ENCODE measurements around the gene UBE2V1. TPM values are rescaled to one million over a fixed set of nuclear protein-coding genes. Genes with fewer than 3 reads are reported as not detected.

The UBE2V1 gene
- total and polyA plus RNA-seq, 10 of the 15 experiments (the other 5 are each of a cell fraction or from before 2014, with no cell fraction given): 51.8 to 219 (median 141) TPM

- TF ChIP-seq KLF5 (IDR thresholded peaks at IDR 0.05; ENCODE audit: partially characterized antibody) (no peak), SIN3A (IDR thresholded peaks at IDR 0.05; ENCODE audit: low read depth, low read length) (no peak; the same call in 1 of the 2 replicates), CHD1 (IDR thresholded peaks at IDR 0.05; ENCODE audit: low read depth, low read length) (no peak), ZNF24 (IDR thresholded peaks at IDR 0.05) (peak; percentile 53; the same call in 1 of the 2 replicates), SMAD1 (IDR thresholded peaks at IDR 0.05; ENCODE audit: low read depth, partially characterized antibody) (no peak), ATF7 (IDR thresholded peaks at IDR 0.05; ENCODE audit: low read depth) (peak; percentile 45; the same call in 1 of the 2 replicates), WRNIP1 (IDR thresholded peaks at IDR 0.05; ENCODE audit: borderline replicate concordance, low read depth, low read length) (no peak)
- TF ChIP-seq, protein P1, sequence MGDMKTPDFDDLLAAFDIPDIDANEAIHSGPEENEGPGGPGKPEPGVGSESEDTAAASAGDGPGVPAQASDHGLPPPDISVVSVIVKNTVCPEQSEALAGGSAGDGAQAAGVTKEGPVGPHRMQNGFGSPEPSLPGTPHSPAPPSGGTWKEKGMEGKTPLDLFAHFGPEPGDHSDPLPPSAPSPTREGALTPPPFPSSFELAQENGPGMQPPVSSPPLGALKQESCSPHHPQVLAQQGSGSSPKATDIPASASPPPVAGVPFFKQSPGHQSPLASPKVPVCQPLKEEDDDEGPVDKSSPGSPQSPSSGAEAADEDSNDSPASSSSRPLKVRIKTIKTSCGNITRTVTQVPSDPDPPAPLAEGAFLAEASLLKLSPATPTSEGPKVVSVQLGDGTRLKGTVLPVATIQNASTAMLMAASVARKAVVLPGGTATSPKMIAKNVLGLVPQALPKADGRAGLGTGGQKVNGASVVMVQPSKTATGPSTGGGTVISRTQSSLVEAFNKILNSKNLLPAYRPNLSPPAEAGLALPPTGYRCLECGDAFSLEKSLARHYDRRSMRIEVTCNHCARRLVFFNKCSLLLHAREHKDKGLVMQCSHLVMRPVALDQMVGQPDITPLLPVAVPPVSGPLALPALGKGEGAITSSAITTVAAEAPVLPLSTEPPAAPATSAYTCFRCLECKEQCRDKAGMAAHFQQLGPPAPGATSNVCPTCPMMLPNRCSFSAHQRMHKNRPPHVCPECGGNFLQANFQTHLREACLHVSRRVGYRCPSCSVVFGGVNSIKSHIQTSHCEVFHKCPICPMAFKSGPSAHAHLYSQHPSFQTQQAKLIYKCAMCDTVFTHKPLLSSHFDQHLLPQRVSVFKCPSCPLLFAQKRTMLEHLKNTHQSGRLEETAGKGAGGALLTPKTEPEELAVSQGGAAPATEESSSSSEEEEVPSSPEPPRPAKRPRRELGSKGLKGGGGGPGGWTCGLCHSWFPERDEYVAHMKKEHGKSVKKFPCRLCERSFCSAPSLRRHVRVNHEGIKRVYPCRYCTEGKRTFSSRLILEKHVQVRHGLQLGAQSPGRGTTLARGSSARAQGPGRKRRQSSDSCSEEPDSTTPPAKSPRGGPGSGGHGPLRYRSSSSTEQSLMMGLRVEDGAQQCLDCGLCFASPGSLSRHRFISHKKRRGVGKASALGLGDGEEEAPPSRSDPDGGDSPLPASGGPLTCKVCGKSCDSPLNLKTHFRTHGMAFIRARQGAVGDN (IDR thresholded peaks at IDR 0.05): peak; percentile 97
- TF ChIP-seq, protein P2, sequence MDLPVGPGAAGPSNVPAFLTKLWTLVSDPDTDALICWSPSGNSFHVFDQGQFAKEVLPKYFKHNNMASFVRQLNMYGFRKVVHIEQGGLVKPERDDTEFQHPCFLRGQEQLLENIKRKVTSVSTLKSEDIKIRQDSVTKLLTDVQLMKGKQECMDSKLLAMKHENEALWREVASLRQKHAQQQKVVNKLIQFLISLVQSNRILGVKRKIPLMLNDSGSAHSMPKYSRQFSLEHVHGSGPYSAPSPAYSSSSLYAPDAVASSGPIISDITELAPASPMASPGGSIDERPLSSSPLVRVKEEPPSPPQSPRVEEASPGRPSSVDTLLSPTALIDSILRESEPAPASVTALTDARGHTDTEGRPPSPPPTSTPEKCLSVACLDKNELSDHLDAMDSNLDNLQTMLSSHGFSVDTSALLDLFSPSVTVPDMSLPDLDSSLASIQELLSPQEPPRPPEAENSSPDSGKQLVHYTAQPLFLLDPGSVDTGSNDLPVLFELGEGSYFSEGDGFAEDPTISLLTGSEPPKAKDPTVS (IDR thresholded peaks at IDR 0.05; ENCODE audit: low read depth, low read length): no peak
- TF ChIP-seq, protein P3, sequence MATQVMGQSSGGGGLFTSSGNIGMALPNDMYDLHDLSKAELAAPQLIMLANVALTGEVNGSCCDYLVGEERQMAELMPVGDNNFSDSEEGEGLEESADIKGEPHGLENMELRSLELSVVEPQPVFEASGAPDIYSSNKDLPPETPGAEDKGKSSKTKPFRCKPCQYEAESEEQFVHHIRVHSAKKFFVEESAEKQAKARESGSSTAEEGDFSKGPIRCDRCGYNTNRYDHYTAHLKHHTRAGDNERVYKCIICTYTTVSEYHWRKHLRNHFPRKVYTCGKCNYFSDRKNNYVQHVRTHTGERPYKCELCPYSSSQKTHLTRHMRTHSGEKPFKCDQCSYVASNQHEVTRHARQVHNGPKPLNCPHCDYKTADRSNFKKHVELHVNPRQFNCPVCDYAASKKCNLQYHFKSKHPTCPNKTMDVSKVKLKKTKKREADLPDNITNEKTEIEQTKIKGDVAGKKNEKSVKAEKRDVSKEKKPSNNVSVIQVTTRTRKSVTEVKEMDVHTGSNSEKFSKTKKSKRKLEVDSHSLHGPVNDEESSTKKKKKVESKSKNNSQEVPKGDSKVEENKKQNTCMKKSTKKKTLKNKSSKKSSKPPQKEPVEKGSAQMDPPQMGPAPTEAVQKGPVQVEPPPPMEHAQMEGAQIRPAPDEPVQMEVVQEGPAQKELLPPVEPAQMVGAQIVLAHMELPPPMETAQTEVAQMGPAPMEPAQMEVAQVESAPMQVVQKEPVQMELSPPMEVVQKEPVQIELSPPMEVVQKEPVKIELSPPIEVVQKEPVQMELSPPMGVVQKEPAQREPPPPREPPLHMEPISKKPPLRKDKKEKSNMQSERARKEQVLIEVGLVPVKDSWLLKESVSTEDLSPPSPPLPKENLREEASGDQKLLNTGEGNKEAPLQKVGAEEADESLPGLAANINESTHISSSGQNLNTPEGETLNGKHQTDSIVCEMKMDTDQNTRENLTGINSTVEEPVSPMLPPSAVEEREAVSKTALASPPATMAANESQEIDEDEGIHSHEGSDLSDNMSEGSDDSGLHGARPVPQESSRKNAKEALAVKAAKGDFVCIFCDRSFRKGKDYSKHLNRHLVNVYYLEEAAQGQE (IDR thresholded peaks at IDR 0.05; ENCODE audit: low read depth, low read length): 0 out of 2 replicates have a peak, but pooled peaks have one; percentile 5
- TF ChIP-seq, protein P4, sequence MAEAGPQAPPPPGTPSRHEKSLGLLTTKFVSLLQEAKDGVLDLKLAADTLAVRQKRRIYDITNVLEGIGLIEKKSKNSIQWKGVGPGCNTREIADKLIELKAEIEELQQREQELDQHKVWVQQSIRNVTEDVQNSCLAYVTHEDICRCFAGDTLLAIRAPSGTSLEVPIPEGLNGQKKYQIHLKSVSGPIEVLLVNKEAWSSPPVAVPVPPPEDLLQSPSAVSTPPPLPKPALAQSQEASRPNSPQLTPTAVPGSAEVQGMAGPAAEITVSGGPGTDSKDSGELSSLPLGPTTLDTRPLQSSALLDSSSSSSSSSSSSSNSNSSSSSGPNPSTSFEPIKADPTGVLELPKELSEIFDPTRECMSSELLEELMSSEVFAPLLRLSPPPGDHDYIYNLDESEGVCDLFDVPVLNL (IDR thresholded peaks at IDR 0.05; ENCODE audit: low read depth, low read length): no peak
- TF ChIP-seq, protein P5, sequence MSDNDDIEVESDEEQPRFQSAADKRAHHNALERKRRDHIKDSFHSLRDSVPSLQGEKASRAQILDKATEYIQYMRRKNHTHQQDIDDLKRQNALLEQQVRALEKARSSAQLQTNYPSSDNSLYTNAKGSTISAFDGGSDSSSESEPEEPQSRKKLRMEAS (IDR thresholded peaks at IDR 0.05; ENCODE audit: low read depth, low read length): peak; percentile 42; the same call in 1 of the 2 replicates
- TF ChIP-seq, protein P6, sequence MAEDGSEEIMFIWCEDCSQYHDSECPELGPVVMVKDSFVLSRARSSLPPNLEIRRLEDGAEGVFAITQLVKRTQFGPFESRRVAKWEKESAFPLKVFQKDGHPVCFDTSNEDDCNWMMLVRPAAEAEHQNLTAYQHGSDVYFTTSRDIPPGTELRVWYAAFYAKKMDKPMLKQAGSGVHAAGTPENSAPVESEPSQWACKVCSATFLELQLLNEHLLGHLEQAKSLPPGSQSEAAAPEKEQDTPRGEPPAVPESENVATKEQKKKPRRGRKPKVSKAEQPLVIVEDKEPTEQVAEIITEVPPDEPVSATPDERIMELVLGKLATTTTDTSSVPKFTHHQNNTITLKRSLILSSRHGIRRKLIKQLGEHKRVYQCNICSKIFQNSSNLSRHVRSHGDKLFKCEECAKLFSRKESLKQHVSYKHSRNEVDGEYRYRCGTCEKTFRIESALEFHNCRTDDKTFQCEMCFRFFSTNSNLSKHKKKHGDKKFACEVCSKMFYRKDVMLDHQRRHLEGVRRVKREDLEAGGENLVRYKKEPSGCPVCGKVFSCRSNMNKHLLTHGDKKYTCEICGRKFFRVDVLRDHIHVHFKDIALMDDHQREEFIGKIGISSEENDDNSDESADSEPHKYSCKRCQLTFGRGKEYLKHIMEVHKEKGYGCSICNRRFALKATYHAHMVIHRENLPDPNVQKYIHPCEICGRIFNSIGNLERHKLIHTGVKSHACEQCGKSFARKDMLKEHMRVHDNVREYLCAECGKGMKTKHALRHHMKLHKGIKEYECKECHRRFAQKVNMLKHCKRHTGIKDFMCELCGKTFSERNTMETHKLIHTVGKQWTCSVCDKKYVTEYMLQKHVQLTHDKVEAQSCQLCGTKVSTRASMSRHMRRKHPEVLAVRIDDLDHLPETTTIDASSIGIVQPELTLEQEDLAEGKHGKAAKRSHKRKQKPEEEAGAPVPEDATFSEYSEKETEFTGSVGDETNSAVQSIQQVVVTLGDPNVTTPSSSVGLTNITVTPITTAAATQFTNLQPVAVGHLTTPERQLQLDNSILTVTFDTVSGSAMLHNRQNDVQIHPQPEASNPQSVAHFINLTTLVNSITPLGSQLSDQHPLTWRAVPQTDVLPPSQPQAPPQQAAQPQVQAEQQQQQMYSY (CRISPR knock-in tag; IDR thresholded peaks at IDR 0.05): no peak
Measured at GRCh38 chr20:50146732-50147662, 34.0 kb upstream of the UBE2V1 start (continued).

All from GM12878 (cell line).